ENCODE results near the gene DTNBP1. TPM values are rescaled to one million over a fixed set of nuclear protein-coding genes. Genes with fewer than 3 reads are reported as not detected.

DTNBP1 gene
- total RNA-seq, 1 donor from 2014 or later, result 19.4 TPM

DNA sequence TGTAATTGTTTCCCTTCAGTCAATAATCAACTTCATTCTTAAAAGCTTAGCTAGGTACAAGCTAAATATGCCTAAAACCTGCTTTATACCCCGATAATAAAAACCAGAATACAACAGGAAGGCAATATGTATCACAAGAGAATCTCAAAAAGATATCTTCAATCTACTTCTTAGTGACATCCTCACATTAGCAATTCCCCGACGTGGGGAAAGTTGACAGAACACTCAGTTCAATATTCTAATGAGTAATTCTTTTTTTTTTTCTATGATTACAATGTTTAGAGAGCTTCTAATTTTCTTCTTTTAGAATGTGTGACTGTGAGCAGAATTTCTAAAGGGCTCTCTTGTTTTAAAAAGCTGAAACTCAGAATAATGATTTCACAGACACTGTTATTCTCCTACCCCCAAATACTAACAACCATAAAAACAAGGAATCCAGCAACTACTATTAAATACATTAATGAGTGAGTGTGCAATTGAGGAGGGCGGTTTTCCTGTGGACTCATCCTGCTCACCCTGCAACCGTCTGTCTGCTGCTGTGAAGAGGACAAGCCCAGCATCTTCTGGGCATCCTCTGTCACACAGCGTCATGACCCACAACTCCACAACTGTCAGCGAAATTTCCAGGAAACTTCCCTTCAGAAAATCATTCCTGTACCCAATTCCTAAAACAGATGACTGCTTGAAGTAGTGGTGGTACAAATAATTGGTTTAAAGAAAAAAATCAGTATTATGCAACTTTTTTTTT, 68.1 kb downstream of the DTNBP1 start:
- H3K9me3 Mint-ChIP-seq, result no peaks in the 10 kb centered on the region
- no peaks in the 10 kb centered on the region for H3K4me1 Mint-ChIP-seq
- no peak for DNase-seq (ENCODE audit: low spot score in 2 of 2, unreplicated experiment in 2 of 2)
- no peak overlapping the region for H3K27ac Mint-ChIP-seq
- H3K27me3 Mint-ChIP-seq (ENCODE audit: low read depth), result no peaks in the 10 kb centered on the region
- TF ChIP-seq, protein P1, sequence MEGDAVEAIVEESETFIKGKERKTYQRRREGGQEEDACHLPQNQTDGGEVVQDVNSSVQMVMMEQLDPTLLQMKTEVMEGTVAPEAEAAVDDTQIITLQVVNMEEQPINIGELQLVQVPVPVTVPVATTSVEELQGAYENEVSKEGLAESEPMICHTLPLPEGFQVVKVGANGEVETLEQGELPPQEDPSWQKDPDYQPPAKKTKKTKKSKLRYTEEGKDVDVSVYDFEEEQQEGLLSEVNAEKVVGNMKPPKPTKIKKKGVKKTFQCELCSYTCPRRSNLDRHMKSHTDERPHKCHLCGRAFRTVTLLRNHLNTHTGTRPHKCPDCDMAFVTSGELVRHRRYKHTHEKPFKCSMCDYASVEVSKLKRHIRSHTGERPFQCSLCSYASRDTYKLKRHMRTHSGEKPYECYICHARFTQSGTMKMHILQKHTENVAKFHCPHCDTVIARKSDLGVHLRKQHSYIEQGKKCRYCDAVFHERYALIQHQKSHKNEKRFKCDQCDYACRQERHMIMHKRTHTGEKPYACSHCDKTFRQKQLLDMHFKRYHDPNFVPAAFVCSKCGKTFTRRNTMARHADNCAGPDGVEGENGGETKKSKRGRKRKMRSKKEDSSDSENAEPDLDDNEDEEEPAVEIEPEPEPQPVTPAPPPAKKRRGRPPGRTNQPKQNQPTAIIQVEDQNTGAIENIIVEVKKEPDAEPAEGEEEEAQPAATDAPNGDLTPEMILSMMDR (IDR thresholded peaks at IDR 0.05; ENCODE audit: unreplicated experiment), result no peak
- H3K4me3 Mint-ChIP-seq, result no peak overlapping the region
- H3K36me3 Mint-ChIP-seq, result peaks cover 5% of the 10 kb centered on the region

DNA sequence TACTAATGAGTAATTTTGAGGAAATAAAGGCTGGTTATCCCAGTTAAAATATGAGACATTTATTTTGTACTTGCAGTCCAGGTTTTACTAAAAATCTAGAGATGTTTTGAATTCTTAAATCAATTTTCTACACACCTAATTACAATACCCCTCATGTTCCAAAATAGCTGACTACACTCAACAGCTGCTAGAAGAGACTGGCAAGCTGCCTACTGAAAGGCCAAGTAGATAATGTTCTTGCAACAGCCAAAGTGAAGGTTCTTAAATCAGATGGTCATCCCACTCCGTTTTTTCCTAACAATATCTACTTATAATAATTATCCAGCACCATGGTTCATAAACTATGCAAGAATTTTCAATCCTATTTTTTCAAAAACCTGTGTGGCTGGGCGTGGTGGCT, 69.0 kb downstream of the DTNBP1 start:
- Mint-ChIP-seq H3K27me3 (ENCODE audit: low read depth) (no peaks in the 10 kb centered on the region), H3K27ac (no peak overlapping the region), H3K9me3 (no peaks in the 10 kb centered on the region), H3K36me3 (peaks cover 5% of the 10 kb centered on the region), H3K4me1 (no peaks in the 10 kb centered on the region), H3K4me3 (no peak overlapping the region)
- no peak for DNase-seq (ENCODE audit: low spot score in 2 of 2, unreplicated experiment in 2 of 2)
- TF ChIP-seq, protein P1 (IDR thresholded peaks at IDR 0.05; ENCODE audit: unreplicated experiment), result no peak

DNA sequence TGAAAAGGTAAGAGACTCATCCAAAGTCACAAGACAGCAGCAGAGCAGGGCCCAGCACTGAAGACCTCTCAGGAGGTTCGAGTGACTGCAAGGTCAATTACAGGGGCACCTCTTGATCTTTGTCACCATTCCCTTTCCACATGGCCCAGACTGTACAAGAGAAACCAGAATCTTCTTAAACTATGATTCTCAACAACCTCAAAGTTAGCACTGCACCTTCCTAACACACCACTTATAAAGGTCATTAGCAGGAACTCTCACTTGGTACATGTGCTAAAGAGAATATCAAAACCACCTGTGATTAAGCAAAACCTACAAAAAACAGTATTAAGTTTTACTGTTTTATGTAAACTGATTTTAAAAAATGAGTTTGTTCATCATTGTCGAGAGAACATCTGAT, 70.2 kb downstream of the DTNBP1 start:
- Mint-ChIP-seq H3K36me3 (peaks cover 5% of the 10 kb centered on the region), H3K4me3 (no peak overlapping the region), H3K9me3 (no peaks in the 10 kb centered on the region), H3K4me1 (no peaks in the 10 kb centered on the region), H3K27me3 (ENCODE audit: low read depth) (no peaks in the 10 kb centered on the region), H3K27ac (no peak overlapping the region)
- no peak for DNase-seq (ENCODE audit: low spot score in 2 of 2, unreplicated experiment in 2 of 2)
- TF ChIP-seq, protein P1 (IDR thresholded peaks at IDR 0.05; ENCODE audit: unreplicated experiment), result no peak

DNA sequence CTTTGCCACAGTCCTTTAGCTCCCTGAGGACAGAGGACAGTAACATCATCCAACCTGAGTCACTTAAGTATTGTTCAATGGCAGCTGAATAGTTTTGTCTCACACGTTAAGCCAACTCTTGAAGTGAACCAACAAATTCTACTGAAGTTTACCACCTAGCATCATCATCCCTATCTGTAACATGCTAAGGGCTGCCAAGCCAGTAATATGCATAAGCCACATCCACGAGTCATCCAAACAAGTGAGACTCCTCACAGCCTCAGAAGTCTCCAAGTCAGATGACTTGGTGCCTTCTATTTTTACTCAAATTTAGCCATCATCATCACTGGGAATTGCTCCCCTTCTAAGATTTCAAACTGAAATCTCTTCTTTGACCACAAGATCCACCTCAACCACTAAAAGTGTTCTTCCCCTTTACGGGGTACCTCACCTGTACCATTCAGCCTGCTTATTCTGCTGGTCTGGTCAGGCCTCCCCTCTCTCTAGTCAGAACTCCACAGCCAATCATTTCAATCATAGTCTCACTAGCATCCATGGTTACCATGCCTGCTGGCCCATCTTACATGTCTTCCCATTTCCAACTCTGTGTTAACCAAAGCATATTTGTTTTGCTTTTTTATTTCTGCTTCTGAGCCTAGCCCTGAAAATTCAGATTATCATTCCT, 73.7 kb downstream of the DTNBP1 start:
- H3K4me1 Mint-ChIP-seq, result peaks cover 9% of the 10 kb centered on the region
- H3K4me3 Mint-ChIP-seq, result no peak overlapping the region
- TF ChIP-seq, protein P1 (IDR thresholded peaks at IDR 0.05; ENCODE audit: unreplicated experiment), result no peak
- no peaks in the 10 kb centered on the region for H3K27me3 Mint-ChIP-seq (ENCODE audit: low read depth)
- no peak overlapping the region for H3K27ac Mint-ChIP-seq
- no peaks in the 10 kb centered on the region for H3K36me3 Mint-ChIP-seq
- no peak for DNase-seq (ENCODE audit: low spot score in 2 of 2, unreplicated experiment in 2 of 2)
- H3K9me3 Mint-ChIP-seq, result no peaks in the 10 kb centered on the region

DNA sequence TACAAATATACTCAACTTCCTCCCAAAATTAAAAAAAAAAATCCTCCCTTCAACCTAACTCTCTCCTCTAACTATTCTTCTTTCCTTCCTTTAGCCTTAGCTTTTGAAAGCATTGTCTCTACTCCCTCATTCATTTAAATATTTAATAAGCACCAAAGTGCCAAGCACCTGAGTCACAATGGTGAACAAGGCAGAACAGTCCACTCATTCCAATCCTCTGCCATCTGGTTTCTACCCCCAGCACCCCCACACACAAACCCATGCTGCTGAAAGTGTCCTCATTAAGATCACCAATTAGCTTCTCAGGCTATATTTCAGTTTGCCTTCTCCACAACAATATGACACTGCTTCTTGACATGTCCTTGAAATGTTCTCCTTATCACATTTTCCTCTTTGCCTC, 76.3 kb downstream of the DTNBP1 start:
- H3K4me3 Mint-ChIP-seq, result no peak overlapping the region
- H3K27ac Mint-ChIP-seq, result no peak overlapping the region
- H3K9me3 Mint-ChIP-seq, result no peaks in the 10 kb centered on the region
- peaks cover 12% of the 10 kb centered on the region for H3K4me1 Mint-ChIP-seq
- no peak for DNase-seq (ENCODE audit: low spot score in 2 of 2, unreplicated experiment in 2 of 2)
- H3K27me3 Mint-ChIP-seq (ENCODE audit: low read depth), result no peaks in the 10 kb centered on the region
- TF ChIP-seq, protein P1 (IDR thresholded peaks at IDR 0.05; ENCODE audit: unreplicated experiment), result no peak
- H3K36me3 Mint-ChIP-seq, result no peaks in the 10 kb centered on the region
